ENCODE data around the gene GAD1. TPM values are rescaled to one million over a fixed set of nuclear protein-coding genes. Genes with fewer than 3 reads are reported as not detected.

GAD1 gene
- total RNA-seq, 4 donors from 2014 or later = 0.68 to 2.4 TPM; not detected in 2

GRCh38 chr2:170873035-170873692, 56.5 kb downstream of the GAD1 start:
- TF ChIP-seq CTCF (IDR thresholded peaks at IDR 0.05; ENCODE audit: low read depth) = no peak

GRCh38 chr2:170878066-170878465, 61.4 kb downstream of the GAD1 start:
- no peak for TF ChIP-seq CTCF (IDR thresholded peaks at IDR 0.05; ENCODE audit: low read depth)

DNA sequence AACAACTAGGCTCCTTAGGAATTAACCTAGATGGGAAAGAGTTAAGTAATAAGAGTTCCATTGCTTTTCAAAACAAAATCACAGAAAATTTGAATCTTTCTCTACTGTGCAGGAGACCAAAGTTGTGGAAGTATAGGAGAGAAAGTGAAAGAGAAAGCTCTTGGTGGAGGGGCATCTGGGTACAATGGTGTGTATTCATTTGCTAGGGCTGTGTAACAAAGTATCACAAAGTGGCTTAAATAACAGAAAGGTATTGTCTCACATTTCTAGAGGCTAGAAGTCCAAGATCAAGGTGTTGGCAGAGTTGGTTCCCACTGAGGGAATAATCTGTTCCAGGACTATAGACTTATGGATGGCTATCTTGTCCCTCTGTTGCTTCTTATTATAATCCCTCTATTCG, 61.8 kb downstream of the GAD1 start:
- TF ChIP-seq CTCF (IDR thresholded peaks at IDR 0.05; ENCODE audit: low read depth) = no peak

DNA sequence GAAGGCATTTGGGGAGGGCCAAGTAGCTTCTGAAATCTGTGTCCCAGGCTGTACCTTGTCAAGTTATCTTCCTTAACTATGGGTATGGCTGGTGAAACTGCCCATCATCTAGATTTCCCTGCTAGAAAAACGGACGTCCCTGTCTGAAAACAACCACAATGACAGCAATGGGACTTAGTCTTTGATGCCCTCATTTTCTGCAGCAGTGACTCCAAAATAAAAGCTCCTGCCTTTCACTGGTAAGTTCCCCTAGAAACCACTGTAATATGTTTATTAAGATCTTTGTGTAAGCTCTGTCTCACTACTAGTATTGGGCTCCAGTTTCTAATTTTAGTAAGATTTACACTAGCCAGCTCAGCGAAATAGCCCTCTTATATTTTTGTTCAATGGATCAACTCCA, 65.2 kb downstream of the GAD1 start:
- no peak for TF ChIP-seq CTCF (IDR thresholded peaks at IDR 0.05; ENCODE audit: low read depth)

DNA sequence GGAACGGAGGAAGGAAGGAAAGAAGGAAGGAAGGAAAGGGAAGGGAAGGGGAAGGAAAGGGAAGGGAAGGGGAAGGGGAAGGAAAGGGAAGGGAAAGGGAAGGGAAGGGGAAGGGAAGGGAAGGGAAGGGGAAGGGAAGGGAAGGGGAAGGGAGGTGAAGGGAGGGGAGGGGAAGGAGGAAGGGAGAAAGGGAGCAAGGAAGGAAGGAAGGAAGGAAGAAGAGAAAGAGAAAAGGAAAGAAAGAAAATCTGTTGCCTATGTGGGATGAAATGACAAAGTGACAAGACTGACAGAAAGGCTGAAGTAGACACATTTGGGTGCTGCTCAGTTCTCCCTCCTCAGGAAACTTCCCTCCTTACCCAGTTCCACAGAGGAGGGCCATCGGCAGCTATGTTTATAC, 66.1 kb downstream of the GAD1 start:
- no peak for TF ChIP-seq CTCF (IDR thresholded peaks at IDR 0.05; ENCODE audit: low read depth)

DNA sequence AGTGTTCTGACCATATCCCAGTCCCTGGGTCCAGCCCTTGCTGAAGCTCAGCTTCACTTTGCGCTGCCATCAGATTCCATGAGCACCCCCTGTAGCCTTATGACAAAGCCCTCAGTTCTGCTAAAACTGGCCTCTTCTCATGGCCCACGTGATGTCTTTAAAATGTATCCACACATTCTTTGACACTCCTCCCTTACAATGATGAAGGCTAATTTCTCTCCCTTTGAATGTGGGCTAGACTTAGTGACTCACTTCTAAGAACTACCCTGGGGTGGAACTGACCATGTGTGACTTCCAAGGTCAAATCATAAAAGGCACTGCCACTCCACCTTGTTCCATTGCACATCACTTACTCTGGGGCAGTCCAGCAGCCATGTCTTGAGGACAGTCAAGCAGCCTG, 67.0 kb downstream of the GAD1 start:
- no peak for TF ChIP-seq CTCF (IDR thresholded peaks at IDR 0.05; ENCODE audit: low read depth)

DNA sequence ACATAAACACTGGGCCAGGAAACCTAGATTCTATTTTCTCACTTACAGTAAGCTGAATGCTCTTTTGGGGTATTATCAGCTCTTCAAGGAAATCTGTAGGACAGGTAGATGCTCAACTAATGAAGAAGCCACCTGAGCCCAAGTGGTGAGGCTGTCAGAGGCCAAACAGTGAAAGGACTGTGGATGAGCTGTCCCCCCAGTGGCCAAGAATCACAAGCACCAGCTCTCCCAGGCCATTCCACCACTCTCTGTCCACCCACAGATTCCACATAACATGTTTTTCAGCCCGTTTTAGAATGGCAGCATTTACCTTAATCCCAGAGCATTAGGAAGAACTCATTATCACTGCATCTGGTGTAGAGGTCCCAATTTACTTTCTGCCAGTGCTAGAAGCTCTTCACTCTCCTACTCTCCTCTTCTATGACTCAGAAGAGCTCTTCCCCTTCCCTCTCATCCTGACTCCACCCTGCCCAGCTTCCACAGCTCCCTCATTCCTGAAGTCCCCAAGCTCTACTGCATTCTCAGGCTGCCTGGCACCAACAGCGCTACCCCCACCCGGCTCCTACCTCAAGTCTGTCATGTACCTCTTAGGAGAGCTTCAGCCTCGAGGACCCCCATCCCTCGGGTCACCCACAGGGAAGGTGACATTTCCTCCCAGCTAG, 68.6 kb downstream of the GAD1 start:
- TF ChIP-seq CTCF (IDR thresholded peaks at IDR 0.05; ENCODE audit: low read depth) = no peak
